HG02763 (cell line): ENCODE measurements around the gene MC4R.

Experiments
- ATAC-seq: cut with Tn5 transposase; IDR thresholded peaks from one replicate; pipeline ENCODE4 v1.9.1; 2021; ENCODE audit warnings: mild to moderate bottlenecking, moderate library complexity; ENCODE audit not compliant: unreplicated experiment

MC4R gene

DNA sequence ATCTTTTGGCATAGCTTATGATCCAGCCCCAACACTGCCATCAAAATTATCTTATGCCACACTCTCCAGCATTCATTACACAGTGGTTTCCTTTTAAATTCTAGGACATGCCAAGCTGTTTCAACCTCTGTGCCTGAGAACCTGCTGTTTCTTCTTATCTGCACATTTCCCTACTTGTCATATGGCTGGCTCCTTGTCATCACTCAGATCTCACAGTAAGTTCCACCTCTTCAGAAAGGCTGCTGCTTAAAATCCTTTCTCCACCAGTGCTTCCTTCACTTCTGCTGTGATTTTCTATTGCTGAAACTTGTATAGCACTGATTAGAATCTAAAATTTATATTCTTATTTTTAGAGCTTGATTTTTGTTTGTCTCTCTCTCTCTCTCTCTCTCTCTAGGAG, 43.4 kb downstream of the MC4R start:
- ATAC-seq, result no peak

DNA sequence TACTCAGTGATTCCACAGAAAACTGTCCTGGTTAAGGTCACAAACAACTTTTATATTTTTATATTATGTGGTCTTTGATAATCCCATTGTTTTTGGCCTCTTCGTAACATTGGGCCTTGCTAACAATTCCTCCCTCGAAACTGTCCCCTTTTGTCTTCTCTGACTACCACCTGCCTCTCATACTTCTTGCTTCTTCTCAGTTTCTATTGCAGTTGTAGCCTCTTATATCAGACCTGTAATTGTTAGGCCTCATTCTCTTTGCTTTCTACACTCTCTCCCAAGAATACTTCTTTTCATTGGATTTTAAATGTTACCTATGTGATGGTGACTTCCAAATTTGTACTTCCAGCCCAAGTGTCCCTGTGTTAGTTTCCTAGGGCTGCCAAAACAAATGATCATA, 44.7 kb downstream of the MC4R start:
- no peak for ATAC-seq

GRCh38 chr18:60322591-60322990, 50.0 kb downstream of the MC4R start:
- ATAC-seq, result no peak
